OCI-LY1 (cell line): ENCODE data around the gene DNTT.

Experiments used
- H2AFZ ChIP-seq: fragments of 200-600 bp; sonication (generic), shearing (Covaris generic); 2 replicates; pipeline ENCODE4 v1.6.0; 2014; ENCODE audit warnings: antibody characterized with exemption, mild to moderate bottlenecking, low read length
- H3F3A ChIP-seq: fragments of 200-600 bp; sonication (generic), shearing (Covaris generic); 2 replicates; pipeline ENCODE4 v1.6.0; 2014; ENCODE audit warnings: mild to moderate bottlenecking, antibody characterized with exemption, low read length, moderate library complexity; ENCODE audit not compliant: insufficient read depth
- H3K27ac ChIP-seq: fragments of 200-600 bp; sonication (generic); 2 replicates; pipeline ENCODE4 v1.5.1; 2014; ENCODE audit warnings: low read length, mixed run types, mild to moderate bottlenecking, low read depth; ENCODE audit not compliant: poor library complexity, severe bottlenecking
- H3K27me3 ChIP-seq: fragments of 200-600 bp; sonication (generic); 2 replicates; pipeline ENCODE4 v1.6.0; 2014; ENCODE audit warnings: antibody characterized with exemption, mild to moderate bottlenecking, low read length, moderate library complexity; ENCODE audit not compliant: insufficient read depth
- H3K36me3 ChIP-seq: fragments of 200-600 bp; sonication (generic); 2 replicates; pipeline ENCODE4 v1.6.1; 2014; ENCODE audit warnings: mild to moderate bottlenecking, antibody characterized with exemption, low read length, moderate library complexity, mixed read lengths; ENCODE audit not compliant: insufficient read depth
- H3K4me1 ChIP-seq: fragments of 200-600 bp; sonication (generic); 2 replicates; pipeline ENCODE4 v1.5.1; 2014; ENCODE audit warnings: mild to moderate bottlenecking, low read length, moderate library complexity; ENCODE audit not compliant: insufficient read depth, severe bottlenecking
- H3K4me2 ChIP-seq: fragments of 200-600 bp; sonication (generic), shearing (Covaris generic); 2 replicates; pipeline ENCODE4 v1.6.1; 2014; ENCODE audit warnings: low read length
- H3K4me3 ChIP-seq: fragments of 200-600 bp; sonication (generic); 2 replicates; pipeline ENCODE4 v1.5.1; 2014; ENCODE audit warnings: low read length, low read depth, mild to moderate bottlenecking, mixed read lengths; ENCODE audit not compliant: poor library complexity, severe bottlenecking
- H3K79me2 ChIP-seq: fragments of 200-600 bp; shearing (Covaris generic); 2 replicates; pipeline ENCODE4 v1.6.1; 2016; ENCODE audit warnings: mixed run types, low read length, mixed read lengths; ENCODE audit not compliant: insufficient read depth
- H3K9ac ChIP-seq: fragments of 200-600 bp; sonication (generic), shearing (Covaris generic); 2 replicates; pipeline ENCODE4 v1.6.1; 2014; ENCODE audit warnings: mild to moderate bottlenecking, low read length, mixed read lengths
- H3K9me2 ChIP-seq: fragments of 200-600 bp; sonication (generic), shearing (Covaris generic); 2 replicates; pipeline ENCODE4 v1.6.1; 2014; ENCODE audit warnings: low read depth, mild to moderate bottlenecking, low read length, mixed read lengths
- H3K9me3 ChIP-seq: fragments of 200-600 bp; shearing (Covaris generic); 2 replicates; pipeline ENCODE4 v1.6.1; 2014; ENCODE audit warnings: low read length, mixed read lengths
- H4K20me1 ChIP-seq: fragments of 200-600 bp; sonication (generic), shearing (Covaris generic); 2 replicates; pipeline ENCODE4 v1.6.0; 2016; ENCODE audit warnings: mild to moderate bottlenecking, low read length; ENCODE audit not compliant: insufficient read depth
- EZH2 ChIP-seq: fragments of 200-600 bp; sonication (generic), shearing (Covaris generic); IDR thresholded peaks from 2 replicates; pipeline ENCODE4 v1.8.0; 2017; ENCODE audit warnings: borderline replicate concordance, mixed run types, mild to moderate bottlenecking, antibody characterized with exemption, low read length, moderate library complexity, mixed read lengths
- TF ChIP-seq, protein P1 (sequence below): fragments of 200-600 bp; sonication (generic), shearing (Covaris generic); IDR thresholded peaks from 2 replicates; pipeline ENCODE4 v1.5.1; 2017; ENCODE audit warnings: mild to moderate bottlenecking, antibody characterized with exemption, low read length, moderate library complexity, mixed read lengths

Gene DNTT

DNA sequence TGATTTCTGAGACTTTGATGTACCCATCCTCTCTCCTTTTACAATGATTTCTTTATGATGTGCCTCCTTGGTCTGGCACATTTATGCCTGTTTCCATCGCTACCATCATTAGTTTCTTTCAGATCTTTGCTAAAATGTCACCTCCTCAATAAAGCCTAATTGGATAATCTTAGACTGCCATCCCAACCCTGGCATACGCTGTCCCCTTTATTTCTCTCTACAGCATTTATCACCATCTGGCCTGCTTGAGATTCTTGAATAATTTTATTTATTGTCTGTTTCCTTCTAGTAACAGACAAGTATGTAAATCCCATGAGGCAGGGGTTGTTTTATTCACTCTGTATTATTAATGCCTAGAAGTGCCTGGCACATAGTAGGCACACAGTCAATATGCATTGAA lies 6.7 kb upstream of the DNTT start:
- no peak for TF ChIP-seq EZH2
- TF ChIP-seq, protein P1, sequence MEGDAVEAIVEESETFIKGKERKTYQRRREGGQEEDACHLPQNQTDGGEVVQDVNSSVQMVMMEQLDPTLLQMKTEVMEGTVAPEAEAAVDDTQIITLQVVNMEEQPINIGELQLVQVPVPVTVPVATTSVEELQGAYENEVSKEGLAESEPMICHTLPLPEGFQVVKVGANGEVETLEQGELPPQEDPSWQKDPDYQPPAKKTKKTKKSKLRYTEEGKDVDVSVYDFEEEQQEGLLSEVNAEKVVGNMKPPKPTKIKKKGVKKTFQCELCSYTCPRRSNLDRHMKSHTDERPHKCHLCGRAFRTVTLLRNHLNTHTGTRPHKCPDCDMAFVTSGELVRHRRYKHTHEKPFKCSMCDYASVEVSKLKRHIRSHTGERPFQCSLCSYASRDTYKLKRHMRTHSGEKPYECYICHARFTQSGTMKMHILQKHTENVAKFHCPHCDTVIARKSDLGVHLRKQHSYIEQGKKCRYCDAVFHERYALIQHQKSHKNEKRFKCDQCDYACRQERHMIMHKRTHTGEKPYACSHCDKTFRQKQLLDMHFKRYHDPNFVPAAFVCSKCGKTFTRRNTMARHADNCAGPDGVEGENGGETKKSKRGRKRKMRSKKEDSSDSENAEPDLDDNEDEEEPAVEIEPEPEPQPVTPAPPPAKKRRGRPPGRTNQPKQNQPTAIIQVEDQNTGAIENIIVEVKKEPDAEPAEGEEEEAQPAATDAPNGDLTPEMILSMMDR, result no peak
- Histone ChIP-seq H3K9me2 (no peaks in the 10 kb centered on the region), H3K9ac (no peak overlapping the region), H3K27me3 (no peaks in the 10 kb centered on the region), H3K27ac (peak overlapping the region; percentile 96), H4K20me1 (no peaks in the 10 kb centered on the region), H3F3A (no peaks in the 10 kb centered on the region; the same call in 1 of the 2 replicates), H3K36me3 (no peaks in the 10 kb centered on the region), H3K4me2 (no peak overlapping the region), H2AFZ (no peak overlapping the region), H3K79me2 (no peaks in the 10 kb centered on the region), H3K4me1 (peaks cover 84% of the 10 kb centered on the region), H3K4me3 (no peak overlapping the region), H3K9me3 (no peaks in the 10 kb centered on the region)

DNA sequence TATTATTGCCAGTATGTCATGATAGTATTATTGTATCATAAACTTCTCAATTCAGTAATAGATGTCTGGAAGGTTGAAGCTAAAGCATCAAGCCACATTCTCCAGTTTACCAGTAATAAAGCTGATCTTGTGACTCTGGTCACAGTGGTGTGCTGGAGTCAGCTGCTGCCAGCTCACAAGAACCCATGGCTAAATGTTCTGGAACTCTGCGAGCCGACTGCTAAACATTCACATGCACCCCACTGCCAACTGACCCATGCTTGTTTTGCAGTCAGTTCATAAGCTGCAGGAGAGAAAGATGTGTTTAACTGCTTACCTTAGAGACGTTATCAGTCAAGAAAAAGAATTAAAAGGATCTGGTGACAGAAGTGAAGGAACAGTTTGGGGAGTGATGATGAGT lies 5.9 kb upstream of the DNTT start:
- H3F3A ChIP-seq, result no peaks in the 10 kb centered on the region; the same call in 1 of the 2 replicates
- H3K4me2 ChIP-seq, result no peak overlapping the region
- H2AFZ ChIP-seq, result no peak overlapping the region
- H3K79me2 ChIP-seq, result no peaks in the 10 kb centered on the region
- H3K27ac ChIP-seq, result peak overlapping the region; percentile 96
- H3K27me3 ChIP-seq, result no peaks in the 10 kb centered on the region
- no peaks in the 10 kb centered on the region for H3K9me2 ChIP-seq
- H3K4me3 ChIP-seq, result no peak overlapping the region
- H3K9ac ChIP-seq, result no peak overlapping the region
- H3K4me1 ChIP-seq, result peaks cover 78% of the 10 kb centered on the region
- TF ChIP-seq EZH2, result no peak
- TF ChIP-seq, protein P1, result no peak
- H4K20me1 ChIP-seq, result no peaks in the 10 kb centered on the region
- H3K9me3 ChIP-seq, result no peaks in the 10 kb centered on the region
- H3K36me3 ChIP-seq, result no peaks in the 10 kb centered on the region

DNA sequence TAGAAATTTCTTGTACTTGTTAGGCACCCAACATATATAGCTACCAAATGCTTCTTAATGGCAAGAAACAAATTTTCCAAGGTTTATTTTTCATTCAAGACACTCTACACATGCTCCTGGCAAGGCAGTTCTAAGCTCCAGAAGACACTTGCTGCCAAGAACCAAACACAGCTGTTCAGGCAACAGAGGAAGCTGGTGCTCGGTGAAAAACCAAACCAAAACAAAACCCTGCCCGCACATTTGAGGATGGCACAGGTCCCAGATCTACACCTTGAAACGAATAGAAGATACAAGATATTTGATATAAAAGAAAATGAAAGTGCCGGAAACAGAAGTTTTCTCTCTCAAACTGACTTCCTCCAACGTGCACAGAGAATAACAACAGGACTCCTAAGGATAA lies 4.9 kb upstream of the DNTT start:
- Histone ChIP-seq H2AFZ (0 out of 2 replicates have a peak overlapping the region, but pooled peaks have one; percentile 80), H3K9me3 (no peaks in the 10 kb centered on the region), H3K79me2 (no peaks in the 10 kb centered on the region), H3K4me1 (peaks cover 70% of the 10 kb centered on the region), H3K27ac (peak overlapping the region; percentile 96), H3K27me3 (no peaks in the 10 kb centered on the region), H3K4me3 (peak overlapping the region; percentile 42), H4K20me1 (no peaks in the 10 kb centered on the region), H3K4me2 (peak overlapping the region; percentile 68), H3K9me2 (no peaks in the 10 kb centered on the region), H3F3A (no peaks in the 10 kb centered on the region; the same call in 1 of the 2 replicates), H3K36me3 (no peaks in the 10 kb centered on the region), H3K9ac (peak overlapping the region; percentile 39; the same call in 1 of the 2 replicates)
- no peak for TF ChIP-seq EZH2
- TF ChIP-seq, protein P1, result no peak
